Fibroblast of skin of left quadriceps (primary cell): Measurements from ENCODE around the gene HYAL3.
A peak's percentile ranks its signal among the peaks of the same experiment; 100 is the strongest.
"Not testable (repeated sequence)": the region's sequence is repeated elsewhere in the genome, so short reads cannot be mapped to it uniquely, and the experiment has no call there.

Experiments used
- DNase-seq, 2 experiments: peaks; one replicate each; pipeline ENCODE4 v3.0.0-alpha.2; 2013; ENCODE audit warnings: low read depth in 2 of 2

The HYAL3 gene

DNA sequence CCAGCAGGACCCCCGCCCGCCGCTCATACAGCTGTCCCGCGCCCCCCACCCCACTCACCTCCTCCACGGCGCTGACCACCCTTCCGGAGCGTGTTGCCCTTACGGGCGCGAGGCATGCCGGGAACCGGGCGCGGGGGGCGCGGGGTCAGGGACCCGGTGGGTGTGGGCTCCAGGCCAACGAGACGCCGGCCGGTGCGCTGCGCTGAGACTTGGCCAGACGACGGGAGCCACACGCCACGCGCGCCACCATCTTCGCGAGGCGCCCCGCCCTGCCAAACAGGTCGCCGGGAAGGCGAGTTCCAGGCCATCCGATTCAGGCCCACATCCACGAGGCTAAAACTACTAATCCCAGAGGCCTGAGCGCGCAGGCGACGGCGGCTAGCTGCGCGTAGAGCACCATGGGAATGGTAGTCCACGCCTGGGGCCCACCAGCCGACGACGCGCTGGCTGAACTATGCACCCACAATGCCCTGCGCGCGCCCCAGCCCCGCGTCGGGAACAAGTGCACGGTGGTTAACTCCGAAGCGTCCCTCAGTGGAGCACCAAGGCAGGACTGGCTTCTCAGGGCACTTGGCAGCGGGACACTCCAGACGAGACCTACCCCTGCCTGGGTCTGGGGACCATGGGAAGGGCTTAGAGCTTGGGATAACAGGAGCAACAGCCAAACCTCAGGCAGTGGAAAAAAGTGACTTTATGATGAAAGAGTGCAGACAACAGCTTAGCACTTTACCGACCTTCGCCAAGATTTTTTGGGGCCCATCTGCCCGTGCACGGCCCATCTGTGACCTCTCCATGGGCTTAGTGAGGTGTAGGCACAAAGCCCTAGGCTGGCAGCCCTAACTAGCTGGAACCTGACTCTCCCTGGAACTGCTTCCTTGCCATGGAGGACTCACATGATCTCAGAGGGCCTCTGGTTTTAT lies 6.8 kb downstream of the HYAL3 start, which contains the start of gene IFRD2:
IFRD2 (minus strand) TSS at position 271 of the 920 bp plus-strand sequence; CDS start at position 116, 155 bp downstream.
- peak; percentile 91 to 93 for DNase-seq

DNA sequence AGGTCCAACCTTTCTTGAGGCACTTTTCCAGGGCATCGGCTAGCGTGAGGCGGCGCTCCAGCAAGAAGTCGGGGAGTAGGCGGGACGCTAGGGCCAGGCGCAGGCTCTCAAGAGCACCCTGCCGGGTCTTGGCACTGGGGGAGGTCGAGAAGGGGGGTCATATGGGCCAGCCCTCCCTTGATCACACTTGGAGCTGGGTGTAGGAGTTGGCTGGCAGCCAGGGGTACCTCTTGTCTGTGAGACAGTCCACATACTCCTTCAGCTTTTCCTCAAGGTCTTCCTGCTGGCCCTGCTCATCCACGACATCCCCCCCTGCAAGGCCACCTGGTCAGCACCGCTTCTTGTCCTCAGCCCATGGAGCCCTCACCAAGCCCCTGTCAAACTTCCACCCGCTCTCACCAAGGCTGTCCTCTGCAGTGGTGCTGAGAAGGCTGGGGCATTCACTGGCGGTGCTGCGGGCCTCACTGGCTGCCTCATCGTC lies 9.0 kb downstream of the HYAL3 start:
- no peak for DNase-seq

GRCh38 chr3:50289130-50289529 lies 10.1 kb downstream of the HYAL3 start:
- no peak for DNase-seq

- DNase-seq: no peak
These were observed 10.7 kb downstream of the HYAL3 start for GRCh38 chr3:50288387-50289007.

DNA sequence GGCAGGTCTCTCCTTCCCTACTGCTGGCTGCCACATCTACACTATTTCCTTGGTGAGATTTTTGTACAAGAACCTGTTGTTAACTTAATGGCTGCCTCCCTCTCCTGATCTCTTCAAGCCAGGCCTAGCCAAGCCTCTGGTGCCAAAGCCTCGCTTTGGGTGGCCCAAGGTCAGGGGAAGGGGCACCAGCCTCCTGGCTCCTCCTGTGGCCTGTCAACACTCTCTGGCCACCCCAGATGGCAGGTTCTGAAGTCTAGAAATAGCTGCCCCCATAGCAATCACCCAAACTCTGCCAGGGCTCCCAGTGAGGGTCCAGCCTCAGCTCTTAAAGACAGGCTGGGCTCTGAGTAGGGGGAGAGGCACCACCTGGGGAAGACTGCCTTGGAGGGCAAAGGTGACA lies 11.9 kb downstream of the HYAL3 start:
- no peak for DNase-seq

GRCh38 chr3:50286322-50287227 lies 12.6 kb downstream of the HYAL3 start:
- no peak for DNase-seq

GRCh38 chr3:50284121-50284520 lies 15.1 kb downstream of the HYAL3 start:
- not testable (repeated sequence) for DNase-seq

DNA sequence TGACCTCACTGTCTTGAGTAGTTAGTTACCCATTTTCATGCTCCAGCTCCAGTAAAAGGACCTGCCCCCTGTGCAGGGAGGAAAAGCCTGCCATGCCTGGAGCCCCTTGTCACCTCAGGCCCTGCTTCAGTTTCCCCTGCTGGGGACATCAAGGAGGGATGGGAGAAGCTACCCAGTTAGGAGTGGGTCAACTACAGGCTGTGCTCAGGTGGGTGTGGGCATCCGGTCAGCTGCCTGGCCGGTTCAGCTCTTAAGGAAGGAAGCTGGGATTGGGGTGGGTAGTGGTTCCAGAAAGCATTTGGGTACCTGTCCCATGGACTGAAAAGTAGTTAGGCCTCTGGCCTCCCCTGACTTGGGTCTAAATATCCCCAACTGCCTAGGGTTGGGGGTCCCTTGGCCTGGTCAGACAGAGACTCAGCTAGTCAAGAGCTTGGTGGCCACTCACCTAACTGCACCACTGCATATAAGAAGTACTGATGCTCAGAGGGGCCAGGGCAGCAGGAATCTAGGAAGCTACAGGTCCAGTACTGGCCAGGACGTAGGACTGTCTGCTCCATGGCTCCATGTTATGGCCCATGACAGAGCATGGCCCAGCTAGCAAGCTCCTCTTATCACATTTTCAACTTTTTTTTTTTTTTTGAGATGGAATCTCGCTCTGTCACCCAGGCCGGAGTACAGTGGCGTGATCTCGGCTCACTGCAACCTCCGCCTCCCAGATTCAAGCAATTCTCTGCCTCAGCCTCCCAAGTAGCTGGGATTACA lies 19.8 kb downstream of the HYAL3 start:
- DNase-seq: no peak

DNA sequence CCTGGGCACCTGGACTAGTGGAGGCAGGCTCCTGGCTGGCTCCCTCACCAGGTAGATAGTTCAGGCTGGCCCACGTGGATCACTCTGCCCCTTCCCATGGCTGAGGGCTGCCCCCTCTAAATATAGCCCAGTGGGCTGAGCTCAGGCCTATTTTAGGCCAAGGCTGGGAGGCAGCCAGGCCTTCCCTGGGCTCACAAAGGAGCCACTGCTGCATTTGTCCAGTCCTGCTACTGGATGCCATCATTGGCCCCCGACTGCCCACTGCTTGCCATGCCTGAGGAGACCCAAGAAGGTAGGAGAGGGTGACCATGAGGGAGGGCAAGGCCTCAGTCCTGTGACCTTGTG lies 20.4 kb downstream of the HYAL3 start, which contains the start of gene LSMEM2:
LSMEM2 (plus strand) TSS at position 208 of the 345 bp plus-strand sequence; CDS start at position 235, 27 bp downstream.
- DNase-seq: no peak

- DNase-seq: no peak
These were observed 20.9 kb downstream of the HYAL3 start for GRCh38 chr3:50278123-50278879.

DNA sequence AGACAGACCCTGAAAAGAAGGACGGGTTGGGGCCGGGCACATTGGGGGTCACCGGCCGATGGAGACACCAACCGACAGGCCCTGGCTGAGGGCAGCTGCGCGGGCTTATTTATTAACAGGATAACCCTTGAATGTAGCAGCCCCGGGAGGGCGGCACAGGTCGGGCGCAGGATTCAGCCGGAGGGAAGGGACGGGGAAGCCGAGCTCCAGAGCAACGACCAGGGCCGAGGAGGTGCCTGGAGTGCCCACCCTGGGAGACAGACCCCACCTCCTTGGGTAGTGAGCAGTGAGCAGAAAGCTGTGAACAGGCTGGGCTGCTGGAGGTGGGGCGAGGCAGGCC lies 22.5 kb downstream of the HYAL3 start:
- no peak for DNase-seq

DNA sequence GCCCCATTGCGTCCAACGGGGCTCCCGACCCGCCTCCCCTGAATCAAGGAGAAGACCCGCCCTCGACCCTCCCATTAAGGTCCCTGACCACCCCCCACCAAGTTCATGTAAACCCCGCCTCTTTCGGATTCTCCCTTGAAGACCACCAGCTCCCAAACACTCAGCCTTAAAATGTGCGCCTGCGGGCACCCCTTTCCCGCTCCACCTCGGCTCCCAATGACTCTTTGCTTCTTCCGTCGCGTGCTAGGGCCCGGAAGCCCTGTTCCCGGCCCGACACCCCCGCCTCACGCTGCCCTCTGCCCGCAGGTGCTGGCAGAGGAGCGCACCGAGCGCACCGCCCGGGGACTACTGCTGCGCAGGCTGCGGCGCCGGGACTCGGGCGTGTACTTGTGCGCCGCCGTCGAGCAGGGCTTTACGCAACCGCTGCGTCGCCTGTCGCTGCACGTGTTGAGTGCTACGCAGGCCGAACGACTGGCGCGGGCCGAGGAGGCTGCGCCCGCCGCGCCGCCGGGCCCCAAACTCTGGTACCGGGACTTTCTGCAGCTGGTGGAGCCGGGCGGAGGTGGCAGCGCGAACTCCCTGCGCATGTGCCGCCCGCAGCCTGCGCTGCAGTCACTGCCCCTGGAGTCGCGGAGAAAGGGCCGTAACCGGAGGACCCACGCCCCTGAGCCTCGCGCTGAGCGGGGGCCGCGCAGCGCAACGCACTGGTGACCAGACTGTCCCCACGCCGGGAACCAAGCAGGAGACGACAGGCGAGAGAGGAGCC lies 23.0 kb downstream of the HYAL3 start:
- no peak for DNase-seq

DNA sequence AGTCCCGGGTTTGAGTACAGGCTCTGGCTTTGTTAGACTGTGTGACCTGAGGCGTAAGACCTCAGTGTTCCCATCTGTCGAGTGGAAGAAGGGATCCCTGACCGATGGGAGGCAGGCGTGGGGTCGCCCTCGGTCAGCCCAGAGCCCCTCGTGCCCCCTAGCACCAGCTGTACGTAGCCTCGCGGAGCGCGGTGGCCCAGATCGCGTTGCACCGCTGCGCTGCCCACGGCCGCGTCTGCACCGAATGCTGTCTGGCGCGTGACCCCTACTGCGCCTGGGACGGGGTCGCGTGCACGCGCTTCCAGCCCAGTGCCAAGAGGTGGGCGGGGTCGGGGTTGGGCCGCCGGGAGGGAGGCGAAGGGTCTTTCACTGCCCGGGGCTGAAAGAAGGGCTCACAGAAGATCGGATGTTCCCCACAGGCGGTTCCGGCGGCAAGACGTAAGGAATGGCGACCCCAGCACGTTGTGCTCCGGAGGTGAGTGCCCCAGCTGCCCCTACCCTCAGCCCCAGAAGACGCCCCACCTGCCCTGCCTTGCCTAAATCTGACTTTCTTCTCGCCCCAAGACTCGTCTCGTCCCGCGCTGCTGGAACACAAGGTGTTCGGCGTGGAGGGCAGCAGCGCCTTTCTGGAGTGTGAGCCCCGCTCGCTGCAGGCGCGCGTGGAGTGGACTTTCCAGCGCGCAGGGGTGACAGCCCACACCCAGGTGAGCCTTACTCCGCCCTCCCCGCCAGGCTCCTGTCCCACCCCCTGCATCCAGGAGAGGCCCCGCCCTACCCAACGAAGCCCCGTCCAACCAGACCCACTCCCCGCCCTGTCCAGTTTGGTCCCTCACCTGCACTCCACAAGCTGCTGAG lies 23.8 kb downstream of the HYAL3 start:
- DNase-seq: no peak

DNA sequence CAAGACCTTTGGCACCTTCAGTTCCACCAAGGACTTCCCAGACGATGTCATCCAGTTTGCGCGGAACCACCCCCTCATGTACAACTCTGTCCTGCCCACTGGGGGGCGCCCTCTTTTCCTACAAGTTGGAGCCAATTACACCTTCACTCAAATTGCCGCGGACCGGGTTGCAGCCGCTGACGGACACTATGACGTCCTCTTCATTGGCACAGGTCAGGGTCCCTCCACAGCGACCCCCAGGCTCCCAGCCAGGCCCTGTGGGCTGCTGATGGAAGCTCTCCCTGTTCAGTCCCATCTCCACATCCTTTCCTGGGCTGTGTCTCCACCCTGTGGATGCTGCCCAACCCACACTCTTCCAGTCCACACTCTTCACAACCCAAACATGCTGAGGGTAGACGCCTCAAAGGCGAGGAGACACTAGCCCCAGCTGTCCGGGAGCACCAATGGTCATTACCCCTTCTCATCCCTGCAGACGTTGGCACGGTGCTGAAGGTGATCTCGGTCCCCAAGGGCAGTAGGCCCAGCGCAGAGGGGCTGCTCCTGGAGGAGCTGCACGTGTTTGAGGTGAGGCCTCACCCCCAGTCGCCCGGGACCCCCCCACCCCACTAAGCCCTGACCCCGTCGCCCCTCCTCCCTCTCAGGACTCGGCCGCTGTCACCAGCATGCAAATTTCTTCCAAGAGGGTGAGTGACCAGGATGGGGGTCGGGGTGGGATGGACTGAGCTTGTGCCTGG lies 24.7 kb downstream of the HYAL3 start:
- DNase-seq: no peak

- no peak for DNase-seq
These were observed 25.5 kb downstream of the HYAL3 start for GRCh38 chr3:50273689-50274065.

DNA sequence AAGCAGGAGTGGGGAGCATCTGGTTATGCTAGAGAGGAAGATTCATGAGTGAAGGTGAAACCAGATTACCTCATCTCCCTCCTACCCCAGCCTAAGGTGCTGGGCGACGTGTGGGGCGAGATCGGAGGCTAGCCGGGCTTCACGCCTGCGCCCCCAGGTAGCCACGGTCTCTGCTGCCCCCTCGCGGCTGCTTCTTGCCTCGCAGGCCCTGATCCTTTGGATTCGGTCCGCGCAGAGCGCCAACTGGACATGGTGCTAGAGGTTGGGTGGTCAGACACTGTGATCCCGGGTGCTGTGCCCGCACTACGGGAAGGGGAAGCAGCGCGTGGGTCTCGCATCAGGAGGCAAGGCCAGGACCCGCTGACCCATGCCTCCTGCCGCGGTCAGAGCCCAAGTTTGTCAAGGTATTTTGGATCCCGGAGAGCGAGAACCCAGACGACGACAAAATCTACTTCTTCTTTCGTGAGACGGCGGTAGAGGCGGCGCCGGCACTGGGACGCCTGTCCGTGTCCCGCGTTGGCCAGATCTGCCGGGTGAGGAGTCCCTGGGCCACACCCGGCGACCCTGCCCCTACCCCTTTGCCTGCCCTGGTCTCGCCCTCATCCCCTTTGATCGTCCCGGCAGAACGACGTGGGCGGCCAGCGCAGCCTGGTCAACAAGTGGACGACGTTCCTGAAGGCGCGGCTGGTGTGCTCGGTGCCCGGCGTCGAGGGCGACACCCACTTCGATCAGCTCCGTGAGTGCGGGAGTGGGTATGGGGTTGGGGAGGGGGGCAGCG lies 26.1 kb downstream of the HYAL3 start:
- peak in 1 of 2 experiments; percentile 27 for DNase-seq

- not testable (repeated sequence) for DNase-seq
These were observed 26.7 kb downstream of the HYAL3 start for GRCh38 chr3:50272538-50272910.
